ENCODE measurements around the gene SIL1. TPM values are rescaled to one million over a fixed set of nuclear protein-coding genes. Genes with fewer than 3 reads are reported as not detected.

Gene SIL1
- total RNA-seq, 4 donors from 2014 or later: 20.3 to 39.2 (median 29.1) TPM

DNA sequence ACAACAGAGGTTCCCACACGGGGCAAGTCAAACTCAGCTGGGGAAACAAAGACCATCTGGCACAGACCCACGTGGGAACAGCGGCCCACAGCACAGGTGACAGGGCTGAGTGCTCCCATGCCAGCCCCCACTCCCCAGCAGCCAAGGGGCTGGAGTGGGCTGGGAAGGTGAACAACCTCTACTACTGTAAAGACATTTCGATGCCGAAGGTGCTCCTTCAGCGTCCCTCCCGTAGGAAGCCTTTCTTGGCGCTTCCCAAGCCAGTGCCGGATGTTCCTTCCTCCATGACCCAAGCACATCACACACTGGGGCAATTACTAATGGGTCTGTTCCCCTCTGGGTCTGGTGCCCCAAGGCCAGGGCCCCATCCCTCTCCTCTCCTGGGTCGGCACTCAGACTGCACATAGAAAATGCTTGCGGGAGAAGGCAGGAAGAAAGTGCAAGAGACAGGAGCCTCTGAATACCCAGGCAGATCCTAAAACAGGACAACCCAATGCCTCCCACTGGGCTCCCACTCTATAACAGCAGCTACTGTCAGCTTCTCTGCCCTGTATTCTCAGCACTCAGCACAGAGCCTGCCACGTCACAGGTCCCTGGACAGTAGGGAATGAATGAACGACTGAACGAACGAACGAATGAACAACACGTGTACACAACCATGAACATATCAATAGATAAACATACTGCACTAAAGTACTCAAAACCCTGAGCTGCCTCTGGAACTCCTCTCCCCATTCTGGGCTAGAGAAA, 246.0 kb downstream of the SIL1 start:
- H3K4me1 ChIP-seq: peaks cover 57 to 78% (median 67%) of the 10 kb centered on the region in 4 donors
- WGBS: 75% methylated on average over 17 of the region's 17 CpGs
- no peak for DNase-seq (ENCODE audit: extremely low spot score)
- intact Hi-C loops (cut with DNase I): no loop called here
- no peaks in the 10 kb centered on the region for H3K27me3 ChIP-seq
- H3K27ac ChIP-seq (replicated peaks in 1 of 4): peak overlapping the region; percentile 13 to 77 (median 68)
- no peaks in the 10 kb centered on the region for H3K9me3 ChIP-seq
- peaks cover 5 to 19% (median 10%) of the 10 kb centered on the region in 4 donors for H3K36me3 ChIP-seq
- H3K4me3 ChIP-seq: no peak overlapping the region
- no peak for TF ChIP-seq POLR2AphosphoS5 (IDR thresholded peaks at IDR 0.05)
- TF ChIP-seq, protein P1, sequence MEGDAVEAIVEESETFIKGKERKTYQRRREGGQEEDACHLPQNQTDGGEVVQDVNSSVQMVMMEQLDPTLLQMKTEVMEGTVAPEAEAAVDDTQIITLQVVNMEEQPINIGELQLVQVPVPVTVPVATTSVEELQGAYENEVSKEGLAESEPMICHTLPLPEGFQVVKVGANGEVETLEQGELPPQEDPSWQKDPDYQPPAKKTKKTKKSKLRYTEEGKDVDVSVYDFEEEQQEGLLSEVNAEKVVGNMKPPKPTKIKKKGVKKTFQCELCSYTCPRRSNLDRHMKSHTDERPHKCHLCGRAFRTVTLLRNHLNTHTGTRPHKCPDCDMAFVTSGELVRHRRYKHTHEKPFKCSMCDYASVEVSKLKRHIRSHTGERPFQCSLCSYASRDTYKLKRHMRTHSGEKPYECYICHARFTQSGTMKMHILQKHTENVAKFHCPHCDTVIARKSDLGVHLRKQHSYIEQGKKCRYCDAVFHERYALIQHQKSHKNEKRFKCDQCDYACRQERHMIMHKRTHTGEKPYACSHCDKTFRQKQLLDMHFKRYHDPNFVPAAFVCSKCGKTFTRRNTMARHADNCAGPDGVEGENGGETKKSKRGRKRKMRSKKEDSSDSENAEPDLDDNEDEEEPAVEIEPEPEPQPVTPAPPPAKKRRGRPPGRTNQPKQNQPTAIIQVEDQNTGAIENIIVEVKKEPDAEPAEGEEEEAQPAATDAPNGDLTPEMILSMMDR (IDR thresholded peaks at IDR 0.05): no peak
- TF ChIP-seq EP300 (IDR thresholded peaks at IDR 0.05): no peak
- no peak for TF ChIP-seq POLR2A (IDR thresholded peaks at IDR 0.05; ENCODE audit: low read depth)

DNA sequence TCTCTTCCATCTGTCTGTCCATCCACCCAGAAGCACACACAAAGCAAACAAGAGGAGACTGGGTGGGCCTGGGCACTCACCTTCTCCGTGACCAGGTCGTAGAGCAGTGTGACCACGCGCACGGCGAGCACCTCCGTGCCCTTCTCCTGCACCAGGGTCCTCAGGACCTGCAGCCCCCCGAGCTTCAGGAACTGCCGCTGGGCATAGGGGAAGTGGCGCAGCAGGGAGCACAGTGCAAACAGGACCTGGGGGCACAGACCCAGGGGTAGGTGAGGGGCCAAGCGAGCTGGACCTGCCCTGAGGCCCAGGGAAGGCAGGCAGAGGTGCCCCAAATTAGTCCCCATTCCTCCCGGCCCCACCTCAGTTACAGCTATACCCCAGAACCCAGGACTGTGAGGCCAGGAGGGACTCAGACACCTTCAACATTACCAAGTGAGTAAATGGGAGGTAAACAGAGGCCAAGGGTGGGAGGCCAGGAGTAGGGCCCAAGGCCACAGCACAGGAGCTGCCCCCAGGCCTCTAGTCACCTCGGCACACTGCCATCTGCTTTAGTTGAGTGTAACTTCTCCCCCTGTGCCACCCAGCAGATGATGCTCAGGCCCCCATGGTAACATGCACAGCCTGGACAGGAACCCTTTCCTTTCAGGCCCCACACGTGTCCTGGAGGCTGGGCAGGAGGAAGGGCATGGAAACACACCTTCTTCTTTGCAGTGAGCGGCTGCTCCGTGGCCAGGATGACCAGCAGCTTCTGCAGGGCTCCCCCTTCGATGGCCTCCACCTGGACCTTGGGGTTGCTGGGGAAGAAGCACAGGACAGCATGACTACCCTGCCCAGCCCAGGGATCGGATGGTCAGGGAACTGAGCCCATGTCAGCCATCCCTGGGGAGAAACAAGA, 246.8 kb downstream of the SIL1 start:
- no peaks in the 10 kb centered on the region for H3K27me3 ChIP-seq
- no peak for TF ChIP-seq EP300 (IDR thresholded peaks at IDR 0.05)
- TF ChIP-seq POLR2AphosphoS5 (IDR thresholded peaks at IDR 0.05): no peak
- TF ChIP-seq POLR2A (IDR thresholded peaks at IDR 0.05; ENCODE audit: low read depth): no peak
- TF ChIP-seq, protein P1 (IDR thresholded peaks at IDR 0.05): no peak
- H3K36me3 ChIP-seq: peaks cover 10 to 27% (median 18%) of the 10 kb centered on the region in 4 donors
- no peak overlapping the region for H3K4me3 ChIP-seq
- H3K4me1 ChIP-seq: peaks cover 57 to 80% (median 67%) of the 10 kb centered on the region in 4 donors
- DNase-seq (ENCODE audit: extremely low spot score): no peak
- 91% methylated on average over 9 of the region's 18 CpGs for WGBS
- peak overlapping the region in 1 of 4 donors; percentile 13 for H3K27ac ChIP-seq (replicated peaks in 1 of 4)
- no peaks in the 10 kb centered on the region for H3K9me3 ChIP-seq
- intact Hi-C loops (cut with DNase I): no loop called here

DNA sequence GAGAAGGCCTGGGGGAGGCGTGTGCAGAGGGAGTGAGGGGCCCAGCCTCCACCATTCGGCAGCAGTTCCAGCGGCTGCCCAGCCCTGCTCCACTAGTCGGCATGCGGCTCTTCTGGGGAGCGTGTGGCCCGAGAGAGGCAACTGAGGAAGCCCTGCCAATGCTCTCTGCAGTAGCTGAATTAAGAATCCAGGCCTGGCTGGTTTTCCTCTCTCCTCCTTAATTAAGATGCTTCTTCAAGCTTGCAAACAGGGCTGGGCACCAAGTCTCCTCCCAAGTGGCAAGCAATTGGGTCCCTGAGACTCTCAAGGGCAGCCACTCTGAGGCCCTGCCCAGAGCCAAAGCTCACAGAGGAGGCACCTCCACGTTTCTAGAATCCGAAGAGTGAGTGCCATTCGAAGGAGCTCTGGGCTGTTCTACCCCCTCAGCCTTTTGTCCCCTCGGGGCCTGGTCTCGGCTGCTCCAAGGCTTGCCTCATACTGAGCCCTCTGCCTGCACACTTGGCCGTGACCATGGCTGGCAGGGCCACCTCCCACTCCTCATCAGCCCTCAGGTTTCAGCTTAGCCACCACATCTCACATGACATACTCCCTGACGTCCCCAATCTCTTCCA, 247.6 kb downstream of the SIL1 start:
- no peak for DNase-seq (ENCODE audit: extremely low spot score)
- H3K4me3 ChIP-seq: no peak overlapping the region
- WGBS: 93% methylated on average over 13 of the region's 14 CpGs
- intact Hi-C loops (cut with DNase I): no loop called here
- peaks cover 52 to 85% (median 65%) of the 10 kb centered on the region in 4 donors for H3K4me1 ChIP-seq
- TF ChIP-seq POLR2A (IDR thresholded peaks at IDR 0.05; ENCODE audit: low read depth): no peak
- TF ChIP-seq, protein P1 (IDR thresholded peaks at IDR 0.05): no peak
- no peak for TF ChIP-seq EP300 (IDR thresholded peaks at IDR 0.05)
- no peak for TF ChIP-seq POLR2AphosphoS5 (IDR thresholded peaks at IDR 0.05)
- no peak overlapping the region for H3K27ac ChIP-seq (replicated peaks in 1 of 4)
- peaks cover 10 to 34% (median 24%) of the 10 kb centered on the region in 4 donors for H3K36me3 ChIP-seq
- H3K9me3 ChIP-seq: no peaks in the 10 kb centered on the region
- no peaks in the 10 kb centered on the region for H3K27me3 ChIP-seq

DNA sequence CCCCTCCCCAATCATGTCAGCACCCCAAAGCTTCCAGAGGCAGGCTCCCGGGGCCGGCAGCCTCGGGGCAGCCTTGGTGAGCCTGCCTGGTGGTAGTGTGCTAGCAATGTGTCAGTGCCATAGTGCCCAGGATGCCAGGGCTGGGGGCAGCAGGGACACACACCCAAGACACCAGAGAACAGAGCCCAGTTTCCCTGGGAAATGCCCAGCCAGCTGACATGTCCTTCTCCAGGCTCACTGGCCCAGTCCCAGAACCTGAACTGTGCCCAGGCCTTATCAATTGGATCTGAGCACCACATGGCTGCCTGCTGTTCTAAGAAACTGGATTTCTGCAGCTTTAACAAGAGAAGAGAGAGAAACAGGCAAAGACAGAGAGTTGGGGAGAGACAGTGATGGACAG, 248.2 kb downstream of the SIL1 start:
- Histone ChIP-seq H3K9me3 (no peaks in the 10 kb centered on the region), H3K4me1 (peaks cover 47 to 81% (median 59%) of the 10 kb centered on the region in 4 donors), H3K36me3 (peaks cover 10 to 40% (median 24%) of the 10 kb centered on the region in 4 donors), H3K4me3 (no peak overlapping the region), H3K27me3 (no peaks in the 10 kb centered on the region), H3K27ac (replicated peaks in 1 of 4) (no peak overlapping the region)
- intact Hi-C loops (cut with DNase I): no loop called here
- TF ChIP-seq POLR2A (IDR thresholded peaks at IDR 0.05; ENCODE audit: low read depth): no peak
- TF ChIP-seq, protein P1 (IDR thresholded peaks at IDR 0.05): no peak
- TF ChIP-seq EP300 (IDR thresholded peaks at IDR 0.05): no peak
- no peak for TF ChIP-seq POLR2AphosphoS5 (IDR thresholded peaks at IDR 0.05)
- WGBS: no CpG with 5 or more reads among the region's 3 CpGs
- DNase-seq (ENCODE audit: extremely low spot score): no peak

All from esophagus muscularis mucosa (tissue), 4 donors.